GM18867 (cell line): ENCODE results near the gene TRMT112.
"Not testable (repeated sequence)": the region's sequence is repeated elsewhere in the genome, so short reads cannot be mapped to it uniquely, and the experiment has no call there.

Experiments
- ATAC-seq: cut with Tn5 transposase; IDR thresholded peaks from one replicate; pipeline ENCODE4 v1.9.1; 2021; ENCODE audit warnings: mild to moderate bottlenecking, moderate library complexity; ENCODE audit not compliant: unreplicated experiment

The TRMT112 gene

DNA sequence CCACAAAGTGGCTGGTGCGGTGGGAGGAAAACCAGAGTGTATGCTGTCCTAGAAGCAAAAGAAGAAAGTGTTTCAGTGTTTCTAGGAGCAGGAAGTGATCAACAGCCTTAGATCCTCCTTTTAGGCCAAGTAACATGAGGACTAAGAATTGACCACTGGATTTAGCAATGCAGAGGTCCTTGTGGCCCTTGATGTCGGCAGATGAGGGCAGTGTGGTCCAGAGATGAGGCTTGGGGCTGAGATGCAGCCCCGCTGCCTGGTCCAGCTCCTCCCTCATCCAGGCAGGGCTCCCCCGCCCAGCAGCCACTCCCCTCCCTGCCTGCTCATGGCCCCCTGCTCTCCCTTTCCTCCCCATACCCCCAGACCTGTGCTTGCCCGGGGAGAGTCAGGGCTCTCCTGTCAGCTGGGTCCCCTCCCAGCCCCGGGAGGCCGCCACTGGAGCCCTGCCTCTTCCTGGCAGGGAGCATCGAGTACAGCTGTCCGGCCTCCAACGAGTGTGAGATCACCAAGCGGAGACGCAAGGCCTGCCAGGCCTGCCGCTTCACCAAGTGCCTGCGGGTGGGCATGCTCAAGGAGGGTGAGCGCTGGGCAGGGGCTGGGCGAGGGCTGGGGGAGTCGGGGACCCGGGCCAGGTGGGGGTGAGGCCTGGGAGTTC lies 3.7 kb downstream of the TRMT112 start:
- no peak for ATAC-seq

DNA sequence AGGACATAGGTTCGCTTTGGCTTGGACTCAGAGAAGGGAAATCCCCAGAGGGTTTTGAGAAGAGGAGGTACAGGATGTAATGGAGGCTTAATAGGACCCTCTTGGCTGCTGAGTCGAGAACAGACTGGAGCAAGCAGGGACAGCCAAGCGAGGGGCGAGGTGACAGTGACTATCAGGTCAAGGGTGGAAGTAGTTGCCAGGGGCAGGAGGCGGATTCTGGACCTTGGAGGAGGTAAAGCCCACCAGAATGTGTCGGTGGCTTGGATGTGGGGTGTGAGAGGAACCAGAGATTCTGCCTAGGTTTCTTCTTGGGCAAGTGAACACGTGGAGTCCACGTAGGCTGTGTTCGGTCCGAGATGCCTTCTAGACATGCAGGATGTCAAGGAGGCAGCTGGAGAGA lies 4.4 kb downstream of the TRMT112 start:
- no peak for ATAC-seq

- not testable (repeated sequence) for ATAC-seq
Measured at GRCh38 chr11:64307795-64308194, 9.6 kb downstream of the TRMT112 start.

- no peak for ATAC-seq
Measured at GRCh38 chr11:64306876-64307622, 10.3 kb downstream of the TRMT112 start.

DNA sequence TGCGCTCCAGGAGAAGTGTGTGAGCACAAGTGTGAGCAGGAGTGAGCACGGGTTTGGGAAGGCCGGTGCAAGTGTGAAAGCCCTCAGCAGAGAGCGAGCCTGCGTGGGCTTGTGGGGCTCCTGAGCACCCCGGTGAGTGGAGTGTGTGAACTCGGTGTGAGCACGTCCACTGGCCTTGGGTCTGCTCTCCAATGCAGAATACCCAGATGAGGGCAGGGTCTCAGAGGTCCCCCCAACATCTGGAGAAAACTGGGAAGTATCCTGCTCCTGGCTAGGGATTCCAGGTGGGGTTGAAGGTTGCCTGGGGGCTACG lies 10.8 kb downstream of the TRMT112 start:
- ATAC-seq = no peak

GRCh38 chr11:64305691-64306562 lies 11.4 kb downstream of the TRMT112 start:
- ATAC-seq = peak; percentile 19

DNA sequence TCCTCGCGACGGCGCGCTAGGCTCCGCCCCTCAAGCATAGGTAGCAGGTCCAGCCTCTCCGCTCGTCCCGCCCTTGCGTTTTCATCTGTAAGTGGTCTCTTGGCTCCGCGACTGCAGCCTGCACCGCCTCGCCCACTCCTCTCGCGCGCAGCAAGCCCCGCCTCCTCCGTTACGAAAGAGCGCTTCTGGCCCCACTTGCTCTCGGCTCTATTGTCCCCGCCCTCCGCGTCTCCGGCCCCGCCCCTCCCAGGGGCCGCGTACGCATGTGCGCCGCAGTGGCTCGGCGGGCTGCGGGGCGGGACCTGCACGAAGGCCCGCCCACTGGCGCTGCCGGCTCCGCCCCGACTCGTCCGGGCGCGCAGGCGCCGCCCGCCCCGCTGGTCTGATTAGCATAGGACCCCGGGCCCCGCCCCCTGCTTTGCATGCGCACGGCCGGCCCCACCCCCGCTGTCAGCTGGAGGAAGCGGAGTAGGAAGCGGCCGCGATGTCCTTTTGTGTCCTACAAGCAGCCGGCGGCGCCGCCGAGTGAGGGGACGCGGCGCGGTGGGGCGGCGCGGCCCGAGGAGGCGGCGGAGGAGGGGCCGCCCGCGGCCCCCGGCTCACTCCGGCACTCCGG lies 12.2 kb downstream of the TRMT112 start, which contains the start of gene ESRRA:
TSS of gene ESRRA (plus strand) at position 450 of the 616 bp plus-strand sequence. CDS start 1,656 bp downstream, outside the sequence.
- ATAC-seq = peak; percentile 68

DNA sequence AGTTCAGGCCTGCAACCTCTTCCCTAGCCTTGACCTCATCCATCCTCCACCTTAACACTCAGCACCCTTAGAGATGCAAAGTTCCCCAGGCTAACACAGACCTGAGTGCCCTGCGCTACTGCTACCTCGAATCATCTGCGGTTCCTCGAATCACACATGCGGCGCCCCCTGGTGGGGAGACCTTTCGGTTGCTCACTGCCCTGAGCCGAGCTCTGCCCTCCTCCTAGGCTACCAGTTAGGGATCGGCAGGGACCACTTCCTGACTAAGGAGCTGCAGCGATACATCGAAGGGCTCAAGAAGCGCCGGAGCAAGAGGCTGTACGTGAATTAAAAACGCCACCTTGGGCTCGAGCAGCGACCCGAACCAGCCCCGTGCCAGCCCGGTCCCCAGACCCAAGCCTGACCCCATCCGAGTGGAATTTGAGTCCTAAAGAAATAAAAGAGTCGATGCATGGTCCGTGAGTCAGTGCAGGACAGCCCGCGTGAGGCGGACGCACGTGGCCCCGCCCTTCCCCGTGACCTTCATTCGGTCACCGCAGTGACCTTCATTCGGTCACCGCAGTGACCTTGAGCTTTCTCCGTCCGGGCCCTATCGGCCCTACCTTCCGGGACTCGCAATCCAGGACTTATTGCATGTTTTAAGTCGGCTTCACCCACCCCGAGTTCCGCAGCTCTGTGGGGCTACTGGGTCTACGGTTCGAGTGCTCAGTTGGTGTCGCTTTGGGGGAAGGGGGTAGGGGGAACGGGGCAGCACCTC lies 12.9 kb downstream of the TRMT112 start:
- ATAC-seq = peak; percentile 24

GRCh38 chr11:64304032-64304315 lies 13.4 kb downstream of the TRMT112 start:
- ATAC-seq = no peak

- ATAC-seq = no peak
Measured at GRCh38 chr11:64303109-64304031, 14.0 kb downstream of the TRMT112 start.

GRCh38 chr11:64299847-64300648 lies 17.3 kb downstream of the TRMT112 start, which contains the start of gene CATSPERZ:
Gene CATSPERZ (plus strand): TSS chr11:64300358. CDS start chr11:64300411, 53 bp downstream.
- no peak for ATAC-seq

DNA sequence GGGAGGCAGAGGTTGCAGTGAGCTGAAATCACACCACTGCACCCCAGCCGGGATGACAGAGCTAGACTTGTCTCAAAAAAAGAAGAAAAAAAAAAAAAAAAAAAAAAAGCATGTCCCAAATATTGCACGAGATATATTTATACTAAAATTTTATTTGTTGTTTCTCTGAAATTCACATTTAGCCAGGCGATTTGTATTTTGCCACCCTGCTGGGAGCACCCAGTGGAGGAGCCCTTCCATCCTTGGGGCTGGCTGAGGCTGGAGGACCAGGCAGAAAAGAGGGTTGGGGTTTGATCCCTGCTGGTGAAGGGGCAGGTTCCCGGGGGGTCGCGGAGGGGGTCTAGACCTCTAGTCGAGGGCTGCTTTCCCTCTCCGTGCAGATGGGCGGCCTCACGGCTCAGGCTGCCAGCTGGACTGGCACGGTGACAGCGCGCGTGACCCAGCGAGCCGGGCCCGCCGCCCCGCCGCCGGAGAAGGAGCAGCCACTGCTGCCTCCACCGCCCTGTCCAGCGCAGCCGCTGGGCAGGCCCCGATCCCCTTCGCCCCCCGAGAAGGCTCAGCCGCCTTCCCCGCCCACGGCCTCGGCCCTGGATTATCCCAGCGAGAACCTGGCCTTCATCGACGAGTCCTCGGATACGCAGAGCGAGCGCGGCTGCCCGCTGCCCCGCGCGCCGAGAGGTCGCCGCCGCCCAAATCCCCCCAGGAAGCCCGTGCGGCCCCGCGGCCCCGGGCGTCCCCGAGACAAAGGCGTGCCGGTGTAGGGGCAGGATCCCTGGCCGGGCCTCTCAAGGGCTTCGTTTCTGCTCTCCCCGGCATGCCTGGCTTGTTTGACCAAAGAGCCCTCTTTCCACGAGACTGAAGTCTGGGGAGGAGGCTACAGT lies 18.2 kb downstream of the TRMT112 start:
- no peak for ATAC-seq

DNA sequence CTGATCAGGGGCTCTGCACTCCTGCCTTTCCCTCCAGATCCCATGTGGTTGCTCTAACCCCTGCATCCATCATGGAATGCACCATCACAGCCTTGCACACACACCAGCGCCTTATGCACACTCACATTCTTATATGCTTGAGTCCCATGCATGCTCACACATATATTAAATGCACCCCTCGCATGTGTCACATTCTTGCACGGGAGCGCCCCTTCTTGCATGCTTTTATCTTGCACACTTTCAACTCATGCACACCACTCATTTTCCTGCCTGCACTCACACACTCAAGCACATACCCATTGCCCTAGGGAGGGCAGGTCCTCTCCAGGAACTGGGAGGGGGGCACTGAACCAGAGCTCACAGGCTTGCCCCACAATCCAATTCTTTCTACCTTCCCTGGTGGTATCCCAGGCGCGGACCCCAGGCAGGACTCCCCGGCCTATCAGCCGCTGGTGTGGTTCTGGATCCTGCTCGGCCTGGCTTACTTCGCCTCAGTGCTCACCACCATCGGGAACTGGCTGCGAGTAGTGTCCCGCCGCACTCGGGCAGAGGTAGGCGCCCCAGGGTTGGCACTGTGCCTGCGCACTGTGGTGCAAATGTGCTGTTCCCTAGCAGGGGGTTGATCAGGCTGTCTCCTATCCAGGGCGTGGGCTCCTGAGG lies 19.5 kb downstream of the TRMT112 start:
- ATAC-seq = no peak

- no peak for ATAC-seq
Measured at GRCh38 chr11:64296830-64297698, 20.3 kb downstream of the TRMT112 start.

- no peak for ATAC-seq
Measured at GRCh38 chr11:64296236-64296635, 21.1 kb downstream of the TRMT112 start.

DNA sequence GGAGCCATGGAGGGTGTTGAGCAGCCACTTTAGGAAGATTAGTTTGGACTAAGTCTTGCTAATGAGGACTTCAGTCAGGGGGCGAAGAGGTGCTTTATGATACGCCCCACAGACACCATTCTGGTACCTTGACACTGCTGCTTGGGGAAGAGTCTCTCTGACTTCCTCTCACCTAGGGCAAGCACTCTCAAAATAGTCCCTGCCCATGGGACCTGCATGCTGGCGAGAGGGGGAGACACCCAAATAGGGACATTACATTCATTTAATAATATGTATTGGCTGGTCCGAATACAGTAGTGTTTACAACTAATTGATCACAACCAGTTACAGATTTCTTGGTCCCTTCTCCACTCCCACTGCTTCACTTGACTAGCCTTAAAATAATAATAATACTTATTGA lies 21.6 kb downstream of the TRMT112 start:
- ATAC-seq = no peak
